Panc1 (cell line): ENCODE data around the gene CTXN1. TPM values are rescaled to one million over a fixed set of nuclear protein-coding genes. Genes with fewer than 3 reads are reported as not detected.

Experiments used
- ATAC-seq: fragments of 200-7000 bp; cut with Tn5 transposase; 2 replicates; pipeline ENCODE4 v1.9.1; 2020; ENCODE audit warnings: mild to moderate bottlenecking, moderate library complexity
- BruUV-seq: library from RNA; stranded (reverse); fragments of 400-500 nt; replicated peaks from 2 replicates; lab custom pipeline; 2021; lab: Mats Ljungman, UMichigan
- CTCF ChIA-PET: fragments of 300-600 bp; sonication (Branson Sonifier 250); formaldehyde crosslinking; loops from one replicate; lab custom pipeline; 2022; ENCODE audit warnings: antibody characterized with exemption; lab: Charles Lee
- POLR2A ChIA-PET: fragments of 300-600 bp; sonication (Branson Sonifier 250); formaldehyde crosslinking; loops from one replicate; lab custom pipeline; 2022; ENCODE audit warnings: antibody characterized with exemption; lab: Charles Lee
- DNase-seq: peaks from one replicate; pipeline ENCODE4 v3.0.0-alpha.2; 2010; ENCODE audit warnings: low read depth, low spot score
- H3K27ac ChIP-seq: 2 replicates; pipeline ENCODE4 v1.5.1; 2011; ENCODE audit warnings: mild to moderate bottlenecking, low read length, inconsistent platforms
- H3K27me3 ChIP-seq: fragments of 200-500 bp; sonication (Bioruptor generic); 2 replicates; pipeline ENCODE4 v1.6.0; 2014; ENCODE audit warnings: low read length, inconsistent platforms; ENCODE audit not compliant: control insufficient read depth, insufficient read depth
- H3K36me3 ChIP-seq: fragments of 200-500 bp; sonication (Bioruptor generic); 2 replicates; pipeline ENCODE4 v1.5.1; 2014; ENCODE audit warnings: inconsistent platforms, mild to moderate bottlenecking, low read length, moderate library complexity; ENCODE audit not compliant: control insufficient read depth, insufficient read depth
- H3K4me1 ChIP-seq: 2 replicates; pipeline ENCODE4 v1.5.1; 2011; ENCODE audit warnings: inconsistent platforms, mild to moderate bottlenecking, low read length, moderate library complexity; ENCODE audit not compliant: control insufficient read depth, insufficient read depth
- H3K4me3 ChIP-seq, 2 experiments: 2 replicates each; pipeline ENCODE4 v1.5.1; 2011 to 2012; ENCODE audit warnings: low read depth in 2 of 2, low read length in 2 of 2, mild to moderate bottlenecking in 2 of 2, inconsistent platforms in 1 of 2, moderate library complexity in 1 of 2
- H3K9me3 ChIP-seq: fragments of 200-500 bp; sonication (Bioruptor generic); 2 replicates; pipeline ENCODE4 v1.5.1; 2014; ENCODE audit warnings: low read depth, mild to moderate bottlenecking, inconsistent platforms, low read length, moderate library complexity; ENCODE audit not compliant: control insufficient read depth, insufficient read depth
- POLR2AphosphoS5 ChIP-seq: IDR thresholded peaks from 2 replicates; pipeline ENCODE4 v1.6.1; 2012; ENCODE audit warnings: mild to moderate bottlenecking, low read depth, low read length, moderate library complexity
- SIN3A ChIP-seq: IDR thresholded peaks from 2 replicates; pipeline ENCODE4 v1.6.1; 2012; ENCODE audit warnings: low read depth, mild to moderate bottlenecking, low read length, moderate library complexity, borderline replicate concordance; ENCODE audit not compliant: insufficient read depth
- TCF7L2 ChIP-seq: IDR thresholded peaks from 2 replicates; pipeline ENCODE4 v1.6.1; 2011; ENCODE audit warnings: mild to moderate bottlenecking, low read depth, low read length, inconsistent platforms
- in situ Hi-C: cut with HindIII; loops from 2 replicates; pipeline ENCODE4 v1.10.0; 2016; ENCODE audit warnings: low sequenced_read_pairs, low pct_unique_long_range_greater_than_20kb
- intact Hi-C: fragments of 100-400 bp; cut with micrococcal nuclease; formaldehyde crosslinking; loops from one replicate; pipeline ENCODE4 v1.10.0; 2022; ENCODE audit not compliant: unreplicated experiment
- total RNA-seq: library from RNA; stranded (reverse); gene quantifications from one replicate; pipeline ENCODE4 v1.2.1, GENCODE V29; 2021; ENCODE audit not compliant: unreplicated experiment
- TF ChIP-seq, protein P1 (sequence below), 2 experiments: IDR thresholded peaks; 2 replicates each; pipeline ENCODE4 v1.6.1; 2011 to 2012; ENCODE audit warnings: low read depth in 2 of 2, control low read depth in 1 of 2, low read length in 1 of 2, mild to moderate bottlenecking in 1 of 2, moderate library complexity in 1 of 2; ENCODE audit not compliant: insufficient read depth in 1 of 2
- TF ChIP-seq, protein P2 (sequence below): fragments of 450-650 bp; IDR thresholded peaks from 2 replicates; pipeline ENCODE4 v1.5.1; 2017; ENCODE audit warnings: mild to moderate bottlenecking

Gene CTXN1
- total RNA-seq, 1 experiment from 2014 or later = 89.4 TPM

DNA sequence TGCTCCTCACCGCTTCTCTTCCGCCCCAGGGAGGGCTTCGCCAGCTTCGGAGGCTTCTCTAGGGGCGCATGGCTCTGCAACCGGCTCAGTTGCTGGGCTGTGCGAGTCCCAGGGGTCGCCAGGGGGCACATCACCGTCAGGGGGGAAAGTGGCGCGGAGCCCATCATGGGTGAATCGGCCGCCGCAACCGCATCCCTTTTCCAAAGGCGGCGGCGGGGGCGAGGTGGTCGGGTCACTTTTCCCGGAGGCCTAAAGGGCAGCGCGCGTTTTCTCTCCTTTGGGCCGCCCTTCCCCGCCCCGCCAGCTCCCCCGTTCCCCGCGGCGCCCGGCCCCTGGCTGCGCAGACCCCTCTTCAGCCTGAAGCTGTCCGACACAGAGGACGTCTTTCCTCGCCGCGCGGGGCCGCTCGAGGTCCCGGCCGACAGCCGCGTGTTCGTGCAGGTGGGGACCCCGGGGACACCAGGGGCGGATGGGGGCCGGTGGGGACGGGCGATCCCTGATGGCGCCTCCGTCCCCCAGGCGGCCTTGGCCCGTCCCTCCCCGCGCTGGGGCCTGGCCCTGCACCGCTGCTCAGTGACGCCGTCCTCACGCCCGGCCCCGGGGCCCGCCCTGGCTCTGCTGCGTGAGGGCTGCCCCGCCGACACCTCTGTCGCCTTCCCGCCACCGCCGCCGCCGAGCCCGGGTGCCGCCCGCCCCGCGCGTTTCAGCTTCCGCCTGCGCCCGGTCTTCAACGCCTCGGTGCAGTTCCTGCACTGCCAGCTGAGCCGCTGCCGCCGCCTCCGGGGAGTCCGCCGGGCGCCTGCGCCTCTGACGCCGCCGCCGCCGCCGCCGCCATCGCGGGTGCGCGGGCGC, 9.6 kb downstream of the CTXN1 start:
- H3K9me3 ChIP-seq = no peaks in the 10 kb centered on the region
- peaks cover 10% of the 10 kb centered on the region for H3K4me1 ChIP-seq
- peak overlapping the region; percentile 61 to 62 for H3K4me3 ChIP-seq
- H3K27ac ChIP-seq = peak overlapping the region; percentile 48; the same call in 1 of the 2 replicates
- ChIA-PET CTCF (no interaction called here), POLR2A (interaction anchor here (1.3 kb wide), 1 partner anchor 27 kb away, joined by 4 read pairs; the partner anchor contains the start of gene TIMM44)
- 0 out of 2 replicates have a peak, but pooled peaks have one; percentile 32 for TF ChIP-seq SIN3A
- no peak for TF ChIP-seq POLR2AphosphoS5
- TF ChIP-seq, protein P1, sequence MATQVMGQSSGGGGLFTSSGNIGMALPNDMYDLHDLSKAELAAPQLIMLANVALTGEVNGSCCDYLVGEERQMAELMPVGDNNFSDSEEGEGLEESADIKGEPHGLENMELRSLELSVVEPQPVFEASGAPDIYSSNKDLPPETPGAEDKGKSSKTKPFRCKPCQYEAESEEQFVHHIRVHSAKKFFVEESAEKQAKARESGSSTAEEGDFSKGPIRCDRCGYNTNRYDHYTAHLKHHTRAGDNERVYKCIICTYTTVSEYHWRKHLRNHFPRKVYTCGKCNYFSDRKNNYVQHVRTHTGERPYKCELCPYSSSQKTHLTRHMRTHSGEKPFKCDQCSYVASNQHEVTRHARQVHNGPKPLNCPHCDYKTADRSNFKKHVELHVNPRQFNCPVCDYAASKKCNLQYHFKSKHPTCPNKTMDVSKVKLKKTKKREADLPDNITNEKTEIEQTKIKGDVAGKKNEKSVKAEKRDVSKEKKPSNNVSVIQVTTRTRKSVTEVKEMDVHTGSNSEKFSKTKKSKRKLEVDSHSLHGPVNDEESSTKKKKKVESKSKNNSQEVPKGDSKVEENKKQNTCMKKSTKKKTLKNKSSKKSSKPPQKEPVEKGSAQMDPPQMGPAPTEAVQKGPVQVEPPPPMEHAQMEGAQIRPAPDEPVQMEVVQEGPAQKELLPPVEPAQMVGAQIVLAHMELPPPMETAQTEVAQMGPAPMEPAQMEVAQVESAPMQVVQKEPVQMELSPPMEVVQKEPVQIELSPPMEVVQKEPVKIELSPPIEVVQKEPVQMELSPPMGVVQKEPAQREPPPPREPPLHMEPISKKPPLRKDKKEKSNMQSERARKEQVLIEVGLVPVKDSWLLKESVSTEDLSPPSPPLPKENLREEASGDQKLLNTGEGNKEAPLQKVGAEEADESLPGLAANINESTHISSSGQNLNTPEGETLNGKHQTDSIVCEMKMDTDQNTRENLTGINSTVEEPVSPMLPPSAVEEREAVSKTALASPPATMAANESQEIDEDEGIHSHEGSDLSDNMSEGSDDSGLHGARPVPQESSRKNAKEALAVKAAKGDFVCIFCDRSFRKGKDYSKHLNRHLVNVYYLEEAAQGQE (IDR thresholded peaks at IDR 0.05; ENCODE audit: insufficient read depth in 1 of 2, low read depth in 2 of 2, low read length in 1 of 2) = no peak
- no peak for TF ChIP-seq TCF7L2
- TF ChIP-seq, protein P2, sequence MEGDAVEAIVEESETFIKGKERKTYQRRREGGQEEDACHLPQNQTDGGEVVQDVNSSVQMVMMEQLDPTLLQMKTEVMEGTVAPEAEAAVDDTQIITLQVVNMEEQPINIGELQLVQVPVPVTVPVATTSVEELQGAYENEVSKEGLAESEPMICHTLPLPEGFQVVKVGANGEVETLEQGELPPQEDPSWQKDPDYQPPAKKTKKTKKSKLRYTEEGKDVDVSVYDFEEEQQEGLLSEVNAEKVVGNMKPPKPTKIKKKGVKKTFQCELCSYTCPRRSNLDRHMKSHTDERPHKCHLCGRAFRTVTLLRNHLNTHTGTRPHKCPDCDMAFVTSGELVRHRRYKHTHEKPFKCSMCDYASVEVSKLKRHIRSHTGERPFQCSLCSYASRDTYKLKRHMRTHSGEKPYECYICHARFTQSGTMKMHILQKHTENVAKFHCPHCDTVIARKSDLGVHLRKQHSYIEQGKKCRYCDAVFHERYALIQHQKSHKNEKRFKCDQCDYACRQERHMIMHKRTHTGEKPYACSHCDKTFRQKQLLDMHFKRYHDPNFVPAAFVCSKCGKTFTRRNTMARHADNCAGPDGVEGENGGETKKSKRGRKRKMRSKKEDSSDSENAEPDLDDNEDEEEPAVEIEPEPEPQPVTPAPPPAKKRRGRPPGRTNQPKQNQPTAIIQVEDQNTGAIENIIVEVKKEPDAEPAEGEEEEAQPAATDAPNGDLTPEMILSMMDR = peak; percentile 30
- DNase-seq (no peak), ATAC-seq (peak; percentile 13; the same call in 1 of the 2 replicates)
- no TSS peak for BruUV-seq
- no peaks in the 10 kb centered on the region; the same call in 1 of the 2 replicates for H3K36me3 ChIP-seq
- in situ Hi-C loops = no loop called here
- H3K27me3 ChIP-seq = no peaks in the 10 kb centered on the region
- intact Hi-C loops = no loop called here

DNA sequence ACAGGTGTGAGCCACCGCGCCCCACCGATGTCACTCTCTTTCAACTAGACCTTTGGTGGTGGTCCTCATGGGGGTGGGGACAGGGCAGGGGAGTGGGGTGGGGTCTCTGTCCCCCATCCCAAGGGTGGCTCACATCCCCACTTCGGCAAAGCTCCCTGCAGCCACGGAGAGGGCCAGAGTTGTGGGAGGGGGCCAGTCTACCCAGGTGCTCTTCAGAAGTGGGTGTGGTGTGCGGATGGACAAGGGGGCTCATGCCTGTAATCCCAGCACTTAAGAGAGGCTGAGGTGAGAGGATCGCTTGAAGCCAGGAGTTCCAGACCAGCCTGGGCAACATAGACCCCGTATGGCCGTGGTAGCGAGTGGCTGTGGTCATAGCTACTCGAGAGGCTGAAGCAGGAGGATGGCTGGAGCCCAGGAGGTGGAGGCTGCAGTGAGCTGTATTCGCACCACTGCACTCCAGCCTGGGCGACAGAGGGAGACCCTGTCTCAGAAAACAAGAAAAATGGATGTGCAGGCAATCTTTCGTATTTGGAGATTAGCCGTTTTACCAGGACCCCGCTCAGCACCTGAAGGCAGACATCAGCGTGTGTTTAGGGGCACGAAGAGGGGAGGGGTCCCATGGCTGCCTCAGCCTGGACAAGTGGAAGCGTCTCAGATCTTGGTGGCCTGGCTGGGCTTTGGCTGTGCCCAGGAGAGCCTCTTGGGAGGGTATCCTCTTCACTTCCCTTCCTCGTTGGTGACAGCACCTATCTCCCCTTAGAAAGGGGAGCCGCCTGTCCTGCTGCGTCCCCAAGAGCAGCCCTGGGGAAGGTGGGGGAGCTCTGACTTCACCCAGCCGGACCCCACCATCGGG, 10.5 kb downstream of the CTXN1 start:
- ChIA-PET POLR2A (no interaction called here), CTCF (no interaction called here)
- no TSS peak for BruUV-seq
- ATAC-seq (no peak), DNase-seq (no peak)
- Histone ChIP-seq H3K36me3 (no peaks in the 10 kb centered on the region; the same call in 1 of the 2 replicates), H3K27ac (peak overlapping the region; percentile 48; the same call in 1 of the 2 replicates), H3K4me1 (peaks cover 10% of the 10 kb centered on the region), H3K27me3 (no peaks in the 10 kb centered on the region), H3K4me3 (peak overlapping the region; percentile 42 to 61), H3K9me3 (no peaks in the 10 kb centered on the region)
- TF ChIP-seq SIN3A = no peak
- no peak for TF ChIP-seq POLR2AphosphoS5
- TF ChIP-seq, protein P2 = no peak
- no peak for TF ChIP-seq TCF7L2
- TF ChIP-seq, protein P1 (IDR thresholded peaks at IDR 0.05; ENCODE audit: insufficient read depth in 1 of 2, low read depth in 2 of 2, low read length in 1 of 2) = no peak
- intact Hi-C loops (no loop called here), in situ Hi-C loops (no loop called here)
